ENCODE results near the gene PAK6. TPM values are rescaled to one million over a fixed set of nuclear protein-coding genes. Genes with fewer than 3 reads are reported as not detected.
A peak's percentile ranks its signal among the peaks of the same experiment; 100 is the strongest.

Gene PAK6
- total RNA-seq, 4 donors from 2014 or later = 2.3 to 5.0 (median 3.3) TPM; not detected in 1

- no peak for TF ChIP-seq CTCF (IDR thresholded peaks at IDR 0.05)
- TF ChIP-seq POLR2A (IDR thresholded peaks at IDR 0.05) = no peak
- DNase-seq = no peak
- Histone ChIP-seq H3K27ac (no peak overlapping the region), H3K4me3 (no peak overlapping the region), H3K4me1 (peaks cover 0 to 11% of the 10 kb centered on the region in 2 donors), H3K9me3 (no peaks in the 10 kb centered on the region), H3K36me3 (no peaks in the 10 kb centered on the region), H3K27me3 (peaks cover 14 to 23% of the 10 kb centered on the region in 2 donors)
- intact Hi-C loops (cut with DNase I; ENCODE audit: low total_unique reads) = loop anchor here (5.0 kb wide), 1 partner anchor 145 kb away; no protein-coding TSS in a partner anchor
These were observed 38.6 kb downstream of the PAK6 start for GRCh38 chr15:40277471-40277870.

DNA sequence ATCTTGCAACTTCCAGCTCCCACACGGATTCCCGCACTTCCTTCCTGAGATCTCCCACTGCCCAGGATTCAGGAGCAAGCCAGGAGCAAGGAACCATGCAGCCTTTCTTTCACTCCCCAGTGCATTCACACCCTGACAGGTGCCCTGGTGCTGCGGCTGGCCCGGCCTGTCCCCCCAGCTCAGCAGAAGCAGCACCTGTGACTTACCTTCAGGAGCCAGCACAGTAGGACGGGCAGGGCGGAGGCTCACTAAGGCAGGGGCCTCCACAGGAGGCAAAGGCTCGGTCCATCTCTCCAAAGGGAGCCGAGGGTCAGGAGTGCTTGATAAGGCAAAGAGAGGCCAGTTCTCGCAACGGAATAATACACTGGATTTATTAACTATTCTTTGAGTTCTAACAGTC lies 39.2 kb downstream of the PAK6 start:
- intact Hi-C loops (cut with DNase I; ENCODE audit: low total_unique reads) = loop anchor here (5.0 kb wide), 1 partner anchor 144 kb away; no protein-coding TSS in a partner anchor
- Histone ChIP-seq H3K4me3 (no peak overlapping the region), H3K36me3 (no peaks in the 10 kb centered on the region), H3K27ac (no peak overlapping the region), H3K9me3 (no peaks in the 10 kb centered on the region), H3K27me3 (peaks cover 14 to 28% of the 10 kb centered on the region in 2 donors), H3K4me1 (peaks cover 0 to 17% of the 10 kb centered on the region in 2 donors)
- no peak for TF ChIP-seq CTCF (IDR thresholded peaks at IDR 0.05)
- TF ChIP-seq POLR2A (IDR thresholded peaks at IDR 0.05) = no peak
- no peak for DNase-seq

GRCh38 chr15:40279437-40280141 lies 40.7 kb downstream of the PAK6 start:
- Histone ChIP-seq H3K36me3 (no peaks in the 10 kb centered on the region), H3K4me3 (no peak overlapping the region), H3K27me3 (peaks cover 19 to 32% of the 10 kb centered on the region in 2 donors), H3K27ac (no peak overlapping the region), H3K9me3 (no peaks in the 10 kb centered on the region), H3K4me1 (peaks cover 0 to 21% of the 10 kb centered on the region in 2 donors)
- DNase-seq = peak; percentile 59 to 74
- TF ChIP-seq POLR2A (IDR thresholded peaks at IDR 0.05) (no peak), CTCF (IDR thresholded peaks at IDR 0.05) (peak; percentile 86 to 98 (median 92))
- intact Hi-C loops (cut with DNase I; ENCODE audit: low total_unique reads) = loop anchor here (5.0 to 10.0 kb wide), 2 partner anchors 65 to 143 kb away; partner anchors contain the start of gene CCDC9B

GRCh38 chr15:40280260-40281056 lies 41.6 kb downstream of the PAK6 start:
- no peaks in the 10 kb centered on the region for H3K36me3 ChIP-seq
- DNase-seq = no peak
- no peaks in the 10 kb centered on the region for H3K9me3 ChIP-seq
- no peak overlapping the region for H3K27ac ChIP-seq
- no peak for TF ChIP-seq CTCF (IDR thresholded peaks at IDR 0.05)
- TF ChIP-seq POLR2A (IDR thresholded peaks at IDR 0.05) = no peak
- H3K4me1 ChIP-seq = peaks cover 0 to 21% of the 10 kb centered on the region in 2 donors
- no peak overlapping the region for H3K4me3 ChIP-seq
- intact Hi-C loops (cut with DNase I; ENCODE audit: low total_unique reads) = loop anchor here (10.0 kb wide), 1 partner anchor 64 kb away; the partner anchor contains the start of gene CCDC9B
- peaks cover 19 to 32% of the 10 kb centered on the region in 2 donors for H3K27me3 ChIP-seq
